GM19395 (cell line): Measurements from ENCODE around the gene SCARB1.
"Not testable (repeated sequence)": the region's sequence is repeated elsewhere in the genome, so short reads cannot be mapped to it uniquely, and the experiment has no call there.

Experiments used
- ATAC-seq: cut with Tn5 transposase; IDR thresholded peaks from one replicate; pipeline ENCODE4 v1.9.1; 2021; ENCODE audit warnings: mild to moderate bottlenecking, moderate library complexity; ENCODE audit not compliant: unreplicated experiment

The SCARB1 gene

GRCh38 chr12:124863416-124864325, at the start of gene SCARB1:
TSS of gene SCARB1 (minus strand) at chr12:124863864. CDS start at chr12:124863720, 144 bp downstream.
- ATAC-seq, result peak; percentile 69

GRCh38 chr12:124912529-124913287, 49.0 kb upstream of the SCARB1 start:
- ATAC-seq, result not testable (repeated sequence)

DNA sequence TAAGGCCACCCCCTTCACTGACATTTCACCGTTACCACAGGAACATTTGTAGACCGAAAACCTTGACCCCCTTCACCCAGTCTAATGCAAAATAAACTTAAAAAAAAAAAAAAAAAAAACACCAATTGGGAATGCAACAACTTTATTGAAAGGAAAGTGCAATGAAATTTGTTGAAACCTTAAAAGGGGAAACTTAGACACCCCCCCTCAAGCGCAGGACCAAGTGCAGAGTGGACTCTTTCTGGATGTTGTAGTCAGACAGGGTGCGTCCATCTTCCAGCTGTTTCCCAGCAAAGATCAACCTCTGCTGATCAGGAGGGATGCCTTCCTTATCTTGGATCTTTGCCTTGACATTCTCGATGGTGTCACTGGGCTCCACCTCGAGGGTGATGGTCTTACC, 47.9 kb upstream of the SCARB1 start:
- not testable (repeated sequence) for ATAC-seq

DNA sequence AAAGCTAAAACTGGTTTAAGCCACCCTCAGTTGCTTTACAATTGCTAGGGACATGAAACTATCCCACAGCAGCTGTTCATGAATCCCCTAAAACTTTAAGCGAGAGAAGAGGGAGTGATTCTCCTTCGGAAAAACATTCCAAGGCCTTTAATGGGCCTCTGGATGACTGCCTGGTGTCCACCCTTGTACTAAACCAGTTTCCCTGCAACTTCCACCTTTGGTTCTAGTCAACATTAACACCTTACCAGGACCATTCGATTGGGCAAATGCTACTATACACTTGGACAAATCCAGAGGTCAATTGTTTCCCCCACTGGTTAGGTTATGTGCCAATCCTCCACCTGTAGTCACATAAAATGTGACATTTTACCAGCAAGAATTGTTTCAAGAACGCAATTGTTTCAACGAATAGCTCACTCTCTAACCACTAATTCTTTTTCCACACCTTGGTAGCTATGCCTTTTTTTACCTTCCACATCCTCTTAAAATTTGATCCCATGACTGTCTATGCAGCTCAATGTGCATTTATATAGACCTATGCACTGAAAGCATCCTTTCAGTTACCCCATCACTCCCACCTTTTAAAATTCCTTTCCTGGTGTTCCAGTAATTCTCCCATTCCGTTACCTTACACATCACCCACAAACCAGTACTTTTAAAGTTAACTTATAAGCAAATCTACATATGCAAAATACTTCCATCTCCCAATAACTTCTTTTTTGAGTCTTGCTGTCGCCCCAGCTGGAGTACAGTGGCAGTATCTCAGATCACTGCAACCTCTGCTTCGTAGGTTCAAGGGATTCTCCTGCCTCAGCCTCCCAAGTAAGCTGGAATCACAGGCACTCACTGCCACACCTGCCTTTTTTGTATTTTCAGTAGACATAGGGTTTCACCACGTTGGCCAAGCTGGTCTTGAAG, 47.2 kb upstream of the SCARB1 start:
- ATAC-seq, result no peak

DNA sequence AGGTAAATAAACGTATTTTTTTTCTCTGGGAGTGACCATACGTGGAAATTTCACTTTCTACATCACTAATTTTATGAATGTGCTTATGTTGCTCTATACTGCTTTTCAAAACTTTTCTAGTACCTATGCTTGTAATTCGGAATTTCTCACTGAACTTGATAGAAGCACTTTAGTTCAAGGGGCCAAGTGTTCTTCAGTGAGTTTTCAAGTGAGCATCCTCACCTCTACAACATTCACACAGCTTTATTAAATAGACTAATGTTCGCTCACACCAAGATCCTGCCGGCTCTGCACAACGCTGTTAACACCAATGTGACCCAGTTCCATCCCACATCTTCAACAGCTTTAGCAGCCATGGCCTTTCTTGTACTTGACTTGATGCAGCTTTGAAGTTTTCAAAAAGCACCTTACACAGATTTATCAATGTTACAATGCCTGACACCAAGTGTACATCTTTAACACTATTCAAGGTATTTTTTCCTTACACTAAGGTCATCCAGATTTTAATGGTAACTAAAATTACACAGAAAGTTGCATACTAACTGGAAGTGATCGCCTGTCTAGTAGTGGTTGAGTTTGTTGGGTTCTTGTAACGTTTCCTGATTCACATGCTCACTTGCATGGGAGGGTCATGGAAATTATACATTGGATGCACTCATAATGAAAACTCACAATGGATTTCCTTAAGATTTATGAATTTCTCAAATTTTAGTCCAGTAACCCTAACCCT, 46.3 kb upstream of the SCARB1 start:
- ATAC-seq, result no peak

DNA sequence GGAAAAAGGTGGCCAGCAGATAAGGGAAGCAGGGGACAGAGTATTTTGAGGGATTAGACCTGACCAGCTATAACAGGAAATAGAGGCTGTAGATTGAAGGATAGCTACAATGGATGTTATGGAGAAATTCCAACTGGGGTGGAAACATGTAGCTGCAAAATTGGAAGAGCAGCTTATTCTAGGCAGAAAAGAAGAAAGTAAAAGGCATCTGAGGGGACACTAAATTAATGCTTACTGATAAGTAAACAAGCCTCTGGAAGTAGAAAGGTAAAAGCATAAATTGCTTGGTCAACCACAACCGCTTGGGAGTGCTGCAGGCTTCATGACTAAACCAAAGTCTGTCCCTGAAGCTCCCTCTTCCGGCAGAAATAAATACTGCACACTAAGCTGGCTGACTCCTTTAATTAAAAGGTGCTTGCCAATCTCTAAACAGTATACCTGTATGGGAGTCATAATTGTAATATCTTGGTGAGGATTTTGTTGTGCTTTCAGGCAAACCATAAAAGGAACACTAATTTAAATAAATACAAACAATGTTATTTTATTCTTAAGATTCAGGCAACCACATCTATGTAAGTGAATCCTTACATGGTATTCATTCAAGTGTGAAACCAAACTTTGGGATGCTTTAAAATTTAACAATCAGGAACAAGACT, 43.1 kb upstream of the SCARB1 start:
- ATAC-seq, result peak; percentile 65

GRCh38 chr12:124904306-124905098, 40.8 kb upstream of the SCARB1 start:
- ATAC-seq, result no peak

DNA sequence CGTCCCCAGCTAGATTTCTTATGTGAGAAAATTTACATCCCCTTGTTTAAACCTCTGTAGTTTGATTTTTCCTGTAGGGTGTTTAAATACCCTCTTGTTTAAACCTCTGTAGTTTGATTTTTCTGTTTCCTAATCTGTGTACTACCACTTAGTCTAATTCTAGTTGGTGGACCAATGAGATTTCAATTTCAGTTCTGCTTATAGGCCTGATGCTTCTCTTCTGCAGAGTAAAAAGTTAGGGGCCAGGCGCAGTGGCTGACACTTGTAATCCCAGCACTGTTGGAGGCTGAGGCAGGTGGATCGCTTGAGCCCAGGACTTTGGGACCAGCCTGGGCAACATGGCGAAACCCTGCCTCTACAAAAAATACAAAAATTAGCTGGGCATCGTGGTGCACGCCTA, 39.3 kb upstream of the SCARB1 start:
- ATAC-seq, result no peak

- ATAC-seq, result no peak
Measured at GRCh38 chr12:124901003-124901402, 37.3 kb upstream of the SCARB1 start.

DNA sequence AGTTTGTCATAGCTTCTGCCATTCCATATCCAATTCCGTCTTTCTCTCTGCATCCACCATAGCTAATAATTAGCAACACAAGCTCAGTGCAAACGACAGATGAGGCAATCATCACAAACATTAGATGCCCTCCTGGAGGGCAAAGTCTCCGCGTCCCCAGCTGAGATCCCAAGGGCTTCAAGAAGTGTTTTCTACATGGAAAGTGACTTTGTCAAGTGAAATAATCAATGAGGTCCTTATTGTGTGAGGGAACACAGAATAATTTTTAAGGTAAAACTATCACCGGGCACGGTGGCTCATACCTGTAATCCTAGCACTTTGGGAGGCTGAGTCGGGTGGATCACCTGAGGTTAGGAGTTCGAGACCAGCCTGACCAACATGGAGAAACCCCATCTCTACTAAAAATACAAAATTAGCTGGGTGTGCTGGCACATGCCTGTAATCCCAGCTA, 36.7 kb upstream of the SCARB1 start:
- ATAC-seq, result not testable (repeated sequence)

GRCh38 chr12:124898923-124899294, 35.2 kb upstream of the SCARB1 start:
- ATAC-seq, result no peak

- ATAC-seq, result peak; percentile 53
Measured at GRCh38 chr12:124898200-124898922, 34.7 kb upstream of the SCARB1 start.

DNA sequence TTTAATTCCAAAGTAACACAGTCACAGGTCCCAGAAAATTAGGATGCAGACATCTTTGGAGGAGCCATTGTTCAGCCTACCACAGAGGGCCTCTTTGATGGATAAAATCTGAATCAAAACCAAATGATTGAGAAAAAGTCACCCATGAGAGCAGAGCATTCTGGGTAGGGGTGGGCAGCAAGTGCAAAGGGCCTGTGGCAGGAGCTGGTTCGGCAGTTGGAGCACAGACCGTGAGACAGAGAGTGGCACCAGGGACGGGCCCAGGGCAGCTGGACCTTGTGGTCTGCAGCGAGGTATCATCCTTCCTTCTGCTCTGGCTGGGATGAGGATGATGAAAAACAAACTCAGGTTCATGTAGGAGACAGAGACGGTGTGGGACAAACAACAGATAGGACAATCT, 32.8 kb upstream of the SCARB1 start:
- ATAC-seq, result no peak

DNA sequence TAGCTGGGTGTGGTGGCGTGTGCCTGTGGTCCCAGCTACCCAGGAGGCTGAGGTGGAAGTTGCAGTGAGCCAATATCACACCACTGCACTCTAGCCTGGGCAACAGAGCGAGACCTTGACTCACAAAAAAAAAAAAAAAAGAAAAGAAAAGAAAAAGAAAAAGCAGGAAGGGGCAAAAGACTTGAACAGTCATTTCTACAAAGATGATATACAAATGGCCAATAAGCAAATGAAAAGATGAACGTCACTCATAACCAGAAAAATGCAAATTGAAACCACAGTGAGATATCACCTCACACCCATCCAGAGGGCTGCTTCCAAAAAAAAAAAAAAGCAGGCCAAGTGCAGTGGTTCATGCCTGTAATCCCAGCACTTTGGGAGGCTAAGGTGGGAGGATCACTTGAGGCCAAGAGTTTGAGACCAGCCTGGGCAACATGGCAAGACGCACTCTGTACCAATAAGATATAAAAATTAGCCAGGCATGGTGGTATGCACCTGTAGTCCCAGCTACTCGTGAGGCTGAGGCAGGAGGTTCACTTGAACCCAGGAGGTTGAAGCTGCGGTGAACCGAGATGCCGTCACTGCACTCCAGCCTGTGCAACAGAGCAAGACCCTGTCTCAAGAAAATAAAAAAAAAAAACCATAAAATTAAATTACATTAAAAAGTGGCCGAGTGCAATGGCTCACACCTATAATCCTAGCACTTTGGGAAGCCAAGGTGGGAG, 30.3 kb upstream of the SCARB1 start:
- ATAC-seq, result peak; percentile 64

- no peak for ATAC-seq
Measured at GRCh38 chr12:124888260-124888659, 24.6 kb upstream of the SCARB1 start.

- ATAC-seq, result not testable (repeated sequence)
Measured at GRCh38 chr12:124887766-124888165, 24.1 kb upstream of the SCARB1 start.
